ENCODE results near the gene CTNNA3.
A peak's percentile ranks its signal among the peaks of the same experiment; 100 is the strongest.

Gene CTNNA3

GRCh38 chr10:67308912-67309311, 387.1 kb downstream of the CTNNA3 start:
- H3K4me3 ChIP-seq (ENCODE audit: low read depth, low read length) = no peak overlapping the region
- no peak for TF ChIP-seq CTCF (IDR thresholded peaks at IDR 0.05; ENCODE audit: control insufficient read depth, extremely low read depth, insufficient read depth)
- no peak for DNase-seq (ENCODE audit: low read depth)

GRCh38 chr10:67306588-67307205, 389.3 kb downstream of the CTNNA3 start:
- H3K4me3 ChIP-seq (ENCODE audit: low read depth, low read length) = no peak overlapping the region
- TF ChIP-seq CTCF (IDR thresholded peaks at IDR 0.05; ENCODE audit: control insufficient read depth, extremely low read depth, insufficient read depth) = peak; percentile 38
- no peak for DNase-seq (ENCODE audit: low read depth)

- no peak for DNase-seq (ENCODE audit: low read depth)
- no peak for TF ChIP-seq CTCF (IDR thresholded peaks at IDR 0.05; ENCODE audit: control insufficient read depth, extremely low read depth, insufficient read depth)
- H3K4me3 ChIP-seq (ENCODE audit: low read depth, low read length) = no peak overlapping the region
These were observed 393.3 kb downstream of the CTNNA3 start for GRCh38 chr10:67302701-67303100.

- H3K4me3 ChIP-seq (ENCODE audit: low read depth, low read length) = no peak overlapping the region
- TF ChIP-seq CTCF (IDR thresholded peaks at IDR 0.05; ENCODE audit: control insufficient read depth, extremely low read depth, insufficient read depth) = no peak
- DNase-seq (ENCODE audit: low read depth) = no peak
These were observed 396.2 kb downstream of the CTNNA3 start for GRCh38 chr10:67299761-67300160.

GRCh38 chr10:67297637-67298181, 398.3 kb downstream of the CTNNA3 start:
- no peak overlapping the region for H3K4me3 ChIP-seq (ENCODE audit: low read depth, low read length)
- no peak for DNase-seq (ENCODE audit: low read depth)
- TF ChIP-seq CTCF (IDR thresholded peaks at IDR 0.05; ENCODE audit: control insufficient read depth, extremely low read depth, insufficient read depth) = no peak

GRCh38 chr10:67296926-67297325, 399.1 kb downstream of the CTNNA3 start:
- no peak for TF ChIP-seq CTCF (IDR thresholded peaks at IDR 0.05; ENCODE audit: control insufficient read depth, extremely low read depth, insufficient read depth)
- DNase-seq (ENCODE audit: low read depth) = no peak
- no peak overlapping the region for H3K4me3 ChIP-seq (ENCODE audit: low read depth, low read length)

All from LNCaP clone FGC (cell line).